ENCODE data around the gene LUZP4.
"Not testable (repeated sequence)": the region's sequence is repeated elsewhere in the genome, so short reads cannot be mapped to it uniquely, and the experiment has no call there.

Gene LUZP4, protein sequence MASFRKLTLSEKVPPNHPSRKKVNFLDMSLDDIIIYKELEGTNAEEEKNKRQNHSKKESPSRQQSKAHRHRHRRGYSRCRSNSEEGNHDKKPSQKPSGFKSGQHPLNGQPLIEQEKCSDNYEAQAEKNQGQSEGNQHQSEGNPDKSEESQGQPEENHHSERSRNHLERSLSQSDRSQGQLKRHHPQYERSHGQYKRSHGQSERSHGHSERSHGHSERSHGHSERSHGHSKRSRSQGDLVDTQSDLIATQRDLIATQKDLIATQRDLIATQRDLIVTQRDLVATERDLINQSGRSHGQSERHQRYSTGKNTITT

DNA sequence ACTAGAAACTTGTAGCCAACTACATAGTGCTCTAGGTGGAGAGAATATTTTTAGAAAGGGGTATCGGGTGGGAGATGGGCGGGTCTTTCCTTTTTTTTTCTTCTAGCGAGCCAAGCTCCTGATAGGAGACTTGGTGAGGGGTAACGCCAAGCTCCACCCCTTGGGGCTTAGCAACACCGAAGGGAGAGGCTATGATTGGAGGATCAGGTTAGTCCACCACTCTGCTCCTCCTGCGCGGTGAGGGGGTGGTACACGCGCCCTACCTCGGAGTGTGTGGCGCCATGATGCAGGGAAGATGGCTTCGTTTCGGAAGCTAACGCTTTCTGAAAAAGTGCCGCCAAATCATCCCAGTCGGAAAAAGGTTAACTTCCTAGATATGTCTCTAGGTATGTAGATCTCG, at the start of gene LUZP4:
Gene LUZP4, plus strand, starts transcription at position 251 of the 400 bp plus-strand sequence. Its CDS starts 45 bp downstream, at position 296.
- no peak for DNase-seq (ENCODE audit: low read depth)

DNA sequence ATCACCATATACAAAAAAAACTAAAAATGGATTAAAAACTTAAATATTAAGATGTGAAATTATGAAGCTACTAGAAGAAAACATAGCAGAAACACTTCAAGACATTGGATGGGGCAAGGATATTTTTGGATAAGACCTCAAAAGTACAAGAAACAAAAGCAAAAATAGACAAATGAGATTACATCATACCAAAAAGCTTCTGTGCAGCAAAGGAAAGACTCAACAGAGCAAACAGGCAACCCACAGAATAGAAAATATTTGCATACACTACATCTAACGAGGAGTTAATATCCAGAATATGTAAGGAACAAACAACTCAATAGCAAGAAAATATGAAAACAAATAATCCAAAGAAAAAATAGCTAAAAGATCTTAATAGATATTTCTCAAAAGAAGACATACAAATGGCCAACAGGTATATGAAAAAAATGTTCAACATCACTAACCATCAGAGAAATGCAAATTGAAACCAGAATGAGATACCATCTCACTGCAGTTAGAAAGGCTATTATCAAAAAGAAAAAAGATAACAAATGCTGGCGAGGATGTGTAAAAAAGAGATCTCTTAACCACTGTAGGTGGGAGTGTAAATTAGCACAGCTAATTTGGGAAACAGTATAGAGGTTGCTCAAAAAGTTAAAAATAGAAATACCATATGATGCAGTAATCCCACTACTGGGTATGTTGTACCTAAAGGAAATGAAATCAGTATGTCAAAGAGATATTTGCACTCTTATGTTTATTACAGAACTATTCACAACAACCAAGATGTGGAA, 37.9 kb upstream of the LUZP4 start:
- DNase-seq (ENCODE audit: low read depth) = no peak

DNA sequence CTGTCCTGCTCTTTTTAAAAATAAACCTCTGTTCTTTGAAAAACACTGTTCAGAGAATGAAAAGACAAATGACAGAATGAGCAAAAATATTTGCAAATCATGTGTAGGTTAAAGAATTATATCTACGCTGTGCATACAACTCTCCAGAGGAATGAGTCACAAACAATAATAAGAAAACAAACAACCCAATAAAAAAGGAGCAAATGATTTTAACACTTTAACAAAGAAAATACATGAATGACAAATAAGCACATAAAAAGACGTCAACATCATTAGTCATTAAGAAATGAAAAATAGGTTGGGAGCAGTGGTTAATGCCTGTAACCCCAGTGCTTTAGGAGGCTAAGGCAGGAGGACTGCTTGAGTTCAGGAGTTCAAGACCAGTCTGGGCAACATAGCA, 34.5 kb upstream of the LUZP4 start:
- DNase-seq (ENCODE audit: low read depth) = no peak

DNA sequence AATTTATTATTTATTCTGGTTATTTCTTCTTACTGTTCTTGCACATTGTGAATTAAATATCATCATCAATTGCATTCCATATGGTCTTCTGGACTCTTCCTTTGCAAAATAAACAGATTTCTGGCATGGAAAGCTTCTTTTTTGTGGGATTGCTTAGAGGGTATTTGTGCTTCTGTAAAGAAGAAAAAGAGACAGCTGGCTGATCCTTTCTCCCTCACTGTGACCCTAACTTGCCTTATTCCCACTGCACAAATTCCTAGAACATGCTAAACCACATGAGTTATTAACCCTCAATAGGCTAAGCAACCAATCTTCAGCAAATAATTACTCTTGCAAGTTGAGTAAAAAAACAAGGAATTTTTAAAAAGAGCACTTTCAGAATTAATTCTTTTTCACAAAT, 31.8 kb upstream of the LUZP4 start:
- DNase-seq (ENCODE audit: low read depth) = no peak

DNA sequence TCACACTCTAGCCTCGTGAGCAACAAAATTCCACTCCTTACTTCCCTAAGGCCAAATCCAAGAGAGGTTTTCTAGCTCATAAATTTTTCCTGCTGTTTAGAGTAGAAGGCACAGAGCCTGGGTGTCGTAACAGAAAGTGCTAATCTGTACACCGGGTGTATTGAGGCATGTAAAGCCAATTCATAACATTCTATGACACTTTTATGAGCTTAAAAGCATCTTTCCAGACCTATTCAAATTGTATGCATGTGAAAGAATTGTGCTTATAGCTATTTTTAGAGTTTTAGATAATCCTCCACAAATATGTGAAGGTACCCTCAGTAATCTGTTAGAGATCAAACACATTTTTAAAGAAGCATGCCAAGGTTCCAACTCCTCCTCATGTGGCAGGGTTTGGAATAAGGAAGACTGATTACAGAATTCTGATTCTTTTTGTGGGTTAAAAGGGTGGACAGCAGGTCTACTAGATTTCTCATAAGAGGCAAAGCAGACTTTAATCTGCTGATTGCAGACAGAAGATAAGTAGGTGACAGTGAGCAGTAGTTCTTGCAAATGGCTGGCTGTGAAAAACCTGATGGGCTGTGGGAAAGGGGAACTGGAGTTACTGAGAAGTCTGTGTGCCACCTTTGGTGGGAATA, 30.2 kb upstream of the LUZP4 start:
- DNase-seq (ENCODE audit: low read depth) = no peak

DNA sequence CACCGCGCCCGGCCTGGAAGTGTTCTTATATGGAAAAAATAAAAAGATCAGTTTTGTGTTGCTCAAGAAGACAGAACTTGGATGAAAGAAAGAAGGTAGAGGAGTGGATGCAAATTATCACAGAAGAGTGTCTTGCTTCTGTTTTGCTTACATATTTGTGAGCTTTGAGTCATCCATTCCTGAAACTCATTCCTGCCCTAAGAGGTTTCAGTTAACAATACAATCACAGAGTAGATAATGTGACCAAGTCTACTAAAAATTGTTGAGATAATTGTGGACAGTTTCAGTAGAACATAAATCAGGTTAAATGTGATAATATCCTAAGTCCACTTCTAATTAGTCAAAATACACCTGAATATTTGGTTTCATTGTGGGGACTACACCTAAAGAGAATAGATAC, 29.2 kb upstream of the LUZP4 start:
- no peak for DNase-seq (ENCODE audit: low read depth)

DNA sequence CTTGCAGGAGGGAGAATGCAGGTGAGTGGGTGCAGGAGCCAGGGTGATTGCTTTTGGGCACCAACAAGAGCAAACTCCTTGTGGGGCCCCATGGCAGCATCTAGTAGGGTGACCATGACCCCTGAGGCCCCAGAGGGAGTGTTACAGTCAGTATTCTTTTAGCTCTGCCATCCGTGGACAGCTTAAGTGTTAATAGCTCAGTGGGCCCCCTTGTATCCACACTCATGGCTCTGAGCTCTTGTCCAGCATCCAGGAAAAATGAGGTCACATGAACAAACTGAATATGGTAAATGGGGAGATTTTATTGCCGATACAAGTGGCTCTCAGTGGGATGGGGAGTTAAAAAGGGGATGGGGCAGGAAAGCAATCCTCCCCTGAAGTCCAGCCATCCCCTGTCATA, 28.4 kb upstream of the LUZP4 start:
- no peak for DNase-seq (ENCODE audit: low read depth)

DNA sequence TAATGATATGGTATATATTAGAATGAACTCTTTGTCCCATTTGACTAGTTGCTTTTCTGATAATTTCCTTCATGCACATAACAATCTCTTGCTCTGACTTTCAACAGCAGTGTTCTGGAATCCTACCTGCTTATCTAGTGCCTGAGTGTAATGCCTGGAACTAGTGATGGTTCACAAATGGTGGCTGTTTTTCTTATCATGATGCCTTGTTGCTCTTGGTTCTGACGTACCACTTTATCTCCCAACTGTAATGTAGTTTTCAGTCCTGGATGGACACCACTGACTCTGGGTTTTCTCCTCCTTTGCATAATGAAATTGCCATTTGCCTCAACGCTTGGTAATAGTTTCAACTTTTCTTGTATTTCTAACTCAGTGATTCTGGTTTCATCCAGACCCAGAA, 25.5 kb upstream of the LUZP4 start:
- no peak for DNase-seq (ENCODE audit: low read depth)

DNA sequence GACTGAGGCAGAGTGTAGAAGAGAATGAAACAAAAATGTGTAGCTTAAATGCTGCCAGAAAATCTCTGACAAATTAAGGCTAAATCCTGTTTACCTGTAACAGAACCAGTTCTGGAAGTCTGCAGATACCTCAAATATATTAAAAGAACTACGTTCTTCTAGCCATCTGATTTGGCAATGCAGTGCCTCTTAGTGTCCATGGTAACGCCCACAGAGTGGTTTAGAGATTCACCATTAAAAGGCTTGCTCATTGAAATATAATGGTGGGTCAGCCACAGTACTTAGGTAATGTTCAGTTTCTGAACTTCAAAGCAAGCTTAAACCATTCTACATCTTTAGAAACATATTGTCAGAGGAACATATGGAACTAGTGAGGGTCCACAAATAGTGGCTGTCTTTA, 23.2 kb upstream of the LUZP4 start:
- no peak for DNase-seq (ENCODE audit: low read depth)

DNA sequence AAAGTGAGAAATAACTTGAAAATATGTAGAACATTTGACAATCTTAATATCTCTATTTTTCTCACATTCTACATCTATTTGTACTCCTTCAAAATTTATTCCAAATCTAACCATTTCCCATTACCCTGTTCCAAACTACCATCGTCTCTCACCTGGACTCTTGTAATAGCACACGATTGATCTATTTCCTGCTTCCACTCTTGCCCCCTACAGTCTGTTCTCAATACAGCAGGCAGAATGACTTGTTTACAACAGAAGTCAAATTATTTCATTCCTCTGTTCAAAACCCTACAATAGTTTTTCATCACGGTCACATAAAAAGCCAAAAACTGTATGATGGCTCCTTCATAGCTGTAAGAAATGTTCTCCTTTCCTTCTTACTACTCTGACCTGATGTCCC, 21.1 kb upstream of the LUZP4 start:
- no peak for DNase-seq (ENCODE audit: low read depth)

DNA sequence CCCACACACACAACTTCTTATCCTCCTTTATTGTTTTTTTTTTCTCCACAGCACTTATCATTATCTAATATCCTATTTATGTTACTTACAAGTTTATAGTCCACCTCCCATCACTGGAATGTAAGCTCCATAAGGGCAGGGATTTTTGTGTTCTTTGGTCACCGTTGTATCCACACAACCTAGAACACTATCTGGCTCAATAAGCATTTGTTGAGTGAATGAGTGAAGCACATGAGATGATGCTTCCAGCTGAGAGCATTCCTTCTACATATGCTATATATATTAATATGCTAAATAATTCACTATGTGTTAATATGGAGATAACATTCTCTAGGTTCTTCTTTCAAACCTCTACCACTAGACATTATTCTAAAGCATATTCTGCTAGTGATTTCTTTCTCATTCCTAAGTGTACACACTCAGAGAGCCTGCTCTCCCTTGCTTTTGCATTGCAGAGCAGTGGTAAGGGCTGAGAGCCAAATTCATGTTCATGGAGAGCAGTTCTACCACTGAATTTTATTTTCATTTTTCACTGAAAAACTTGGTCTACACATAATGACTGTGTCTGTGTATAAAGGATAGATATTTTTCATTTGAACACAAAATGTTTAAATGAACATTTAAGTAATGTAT, 20.3 kb upstream of the LUZP4 start:
- no peak for DNase-seq (ENCODE audit: low read depth)

DNA sequence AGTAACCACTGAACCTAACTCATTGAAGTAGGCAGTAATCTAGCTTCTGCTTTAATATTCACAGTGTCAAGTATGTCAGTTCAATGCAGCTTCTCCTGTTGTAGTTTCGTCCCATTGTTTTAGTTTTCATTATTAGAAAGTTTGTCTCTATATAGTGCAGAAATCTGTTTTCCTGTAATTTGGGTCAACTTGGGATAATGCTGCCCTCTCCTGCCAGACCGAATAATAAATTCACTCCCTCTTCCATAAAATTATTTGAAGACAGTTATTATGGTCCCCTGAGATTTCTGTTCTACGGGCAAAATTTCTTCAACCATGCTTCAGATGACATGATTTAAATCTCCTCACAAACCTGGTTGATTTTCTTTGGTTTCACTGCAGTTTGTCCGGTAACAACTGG, 4.6 kb upstream of the LUZP4 start:
- DNase-seq (ENCODE audit: low read depth) = no peak

DNA sequence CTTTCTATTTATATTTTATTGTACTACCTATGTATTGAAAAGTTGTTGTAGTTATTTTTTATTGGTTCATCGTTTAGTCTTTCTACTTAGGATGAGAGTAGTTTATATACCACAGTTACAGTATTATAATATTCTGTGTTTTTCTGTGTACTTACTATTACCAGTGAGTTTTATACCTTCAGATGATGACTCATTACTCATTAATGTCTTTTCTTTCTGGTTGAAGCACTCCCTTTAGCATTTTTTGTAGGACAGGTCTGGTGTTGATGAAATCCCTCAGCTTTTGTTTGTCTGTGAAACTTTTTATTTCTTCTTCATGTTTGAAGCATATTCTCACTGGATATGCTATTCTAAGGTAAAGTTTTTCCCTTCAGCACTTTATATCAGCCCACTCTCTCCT, 7.7 kb downstream of the LUZP4 start:
- no peak for DNase-seq (ENCODE audit: low read depth)

DNA sequence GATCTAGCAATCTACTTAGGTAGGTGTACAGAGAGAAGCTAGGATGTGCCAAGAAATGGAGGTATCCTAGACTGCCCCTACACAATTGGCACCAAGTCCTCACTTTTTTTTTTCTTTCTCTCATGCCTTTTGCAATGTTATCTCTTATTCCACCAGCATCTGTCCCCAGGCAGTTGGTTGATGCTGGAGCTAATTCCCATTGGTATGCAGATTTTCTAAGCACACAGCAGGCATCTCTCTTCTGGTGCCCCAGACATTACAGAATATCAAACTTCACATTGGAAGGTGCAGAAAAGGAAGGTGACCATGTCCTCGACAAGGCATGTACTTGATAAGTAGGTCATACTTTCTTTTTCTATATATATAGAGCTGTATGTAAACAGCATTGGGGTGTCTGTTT, 21.6 kb downstream of the LUZP4 start:
- no peak for DNase-seq (ENCODE audit: low read depth)

DNA sequence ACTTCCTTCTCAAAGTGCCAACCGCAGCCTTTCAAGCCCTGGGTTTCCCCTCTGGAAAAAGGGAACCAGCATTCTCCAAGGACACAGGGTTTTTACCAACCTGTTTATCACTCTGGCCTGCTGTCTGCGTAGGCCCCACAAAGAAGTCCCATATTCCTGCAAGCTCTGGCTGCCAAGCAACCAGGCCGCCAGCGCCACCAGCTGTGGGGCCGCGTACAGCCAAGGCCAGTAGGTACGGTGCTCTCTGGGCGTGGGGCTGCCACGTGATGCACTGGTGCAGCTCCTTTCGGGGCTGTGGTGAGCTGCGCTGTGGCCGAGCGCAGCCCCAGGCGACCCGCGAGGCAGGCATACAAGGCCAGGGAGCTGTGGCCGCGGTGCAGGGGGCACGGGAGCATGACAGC, 22.1 kb downstream of the LUZP4 start:
- no peak for DNase-seq (ENCODE audit: low read depth)

DNA sequence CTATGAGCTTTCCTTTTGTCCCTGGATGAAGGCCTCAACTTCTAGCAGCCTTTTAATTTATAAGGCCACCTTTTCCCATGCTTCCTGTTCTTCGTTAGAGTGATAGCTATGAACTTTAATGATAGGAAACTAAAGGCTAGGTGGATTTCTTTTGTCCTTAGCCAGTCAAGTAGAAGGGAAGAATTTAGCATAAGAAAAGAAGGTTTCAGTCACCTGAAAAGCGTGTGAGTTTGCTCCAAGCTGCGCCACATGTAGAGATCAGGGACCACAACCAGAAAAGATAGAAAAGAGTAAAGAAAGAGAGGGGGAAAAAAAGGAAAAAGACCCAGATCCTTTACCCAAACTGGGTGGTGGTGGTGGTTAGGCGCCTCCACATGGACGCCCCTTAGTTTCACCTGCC, 28.6 kb downstream of the LUZP4 start:
- no peak for DNase-seq (ENCODE audit: low read depth)

DNA sequence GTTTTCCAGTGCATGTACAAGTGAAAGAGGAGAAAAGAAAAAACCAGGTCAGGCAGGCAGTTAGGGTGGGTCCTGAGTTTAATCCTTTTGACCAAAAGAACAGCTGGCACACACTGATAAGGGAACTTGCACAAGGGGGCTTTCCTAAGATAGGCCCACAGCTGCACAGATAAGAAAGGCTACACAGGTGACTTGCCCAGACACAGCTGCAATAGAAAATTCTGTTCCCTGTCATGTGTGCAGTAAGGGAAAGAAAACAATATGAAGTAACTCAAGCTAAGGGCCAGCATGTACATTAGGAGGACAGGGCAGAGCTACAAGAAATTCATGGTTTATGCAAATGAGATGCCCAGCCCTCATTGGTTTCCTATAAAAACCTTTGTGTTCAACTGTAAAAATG, 32.9 kb downstream of the LUZP4 start:
- DNase-seq (ENCODE audit: low read depth) = no peak

DNA sequence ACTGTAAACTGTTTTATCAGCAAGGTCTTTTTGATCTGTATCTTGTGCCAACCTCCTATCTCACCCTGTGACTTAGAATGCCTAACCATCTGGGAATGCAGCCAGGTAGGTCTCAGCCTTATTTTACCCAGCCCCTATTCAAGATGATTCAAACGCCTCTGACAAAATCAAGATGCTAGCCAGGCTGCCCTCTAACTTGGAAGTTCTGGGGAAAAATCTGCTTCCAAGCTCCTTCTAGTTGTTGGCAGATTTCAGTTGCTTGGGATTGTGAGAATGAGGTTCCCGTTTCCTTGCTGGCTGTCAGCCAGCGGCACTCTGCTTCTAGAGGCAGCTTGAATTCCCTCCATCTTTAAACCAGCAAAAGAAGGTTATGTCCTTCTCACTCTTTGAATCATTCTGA, 34.7 kb downstream of the LUZP4 start:
- no peak for DNase-seq (ENCODE audit: low read depth)

DNA sequence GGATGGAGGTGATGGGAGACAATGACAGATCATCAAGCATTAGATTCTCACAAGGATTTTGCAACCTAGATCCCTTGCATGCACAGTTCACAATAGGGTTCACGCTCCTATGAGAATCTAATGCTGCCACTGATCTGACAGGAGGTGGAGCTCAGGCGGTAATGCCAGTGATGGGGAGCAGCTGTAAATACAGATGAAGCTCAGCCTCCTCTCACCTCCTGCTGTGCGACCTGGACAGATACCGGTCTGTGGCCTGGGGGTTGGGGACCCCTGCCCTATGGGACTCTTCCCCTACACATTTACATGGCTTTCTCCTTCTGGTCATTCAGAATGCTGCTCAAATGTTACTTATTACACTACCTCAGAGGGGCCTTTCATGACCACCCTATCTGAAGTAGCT, 39.8 kb downstream of the LUZP4 start:
- not testable (repeated sequence) for DNase-seq (ENCODE audit: low read depth)

DNA sequence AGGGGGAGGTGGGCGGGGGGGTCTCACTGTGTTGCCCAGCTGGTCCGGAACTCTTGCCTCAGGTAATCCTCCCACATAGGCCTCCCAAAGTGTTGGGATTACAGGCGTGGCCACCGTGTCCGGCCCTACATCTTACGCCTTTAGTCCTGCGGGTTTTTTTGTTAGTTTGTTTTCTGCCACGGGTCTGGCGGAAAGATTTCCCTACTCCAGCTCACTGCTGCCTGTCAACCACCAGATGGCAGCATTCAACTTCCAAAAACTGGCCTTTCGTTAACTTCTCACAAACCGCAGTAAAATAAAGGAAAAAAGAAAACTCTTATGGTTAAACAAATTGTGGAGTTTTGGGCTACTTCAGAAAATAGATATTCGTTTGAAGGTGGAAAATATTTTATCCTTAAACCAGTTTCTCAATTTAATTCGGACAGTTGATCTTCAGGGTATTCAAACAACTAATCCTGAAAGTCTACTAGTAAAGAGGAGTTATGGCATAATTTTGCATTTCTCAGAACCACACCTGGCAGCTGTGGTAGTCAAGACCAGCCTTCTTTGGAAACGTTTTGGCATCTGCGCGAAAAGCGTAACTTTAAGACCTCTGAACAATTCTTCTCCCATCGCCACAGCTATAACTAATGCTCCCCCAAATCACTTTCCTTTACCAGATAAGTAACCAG, 41.1 kb downstream of the LUZP4 start:
- DNase-seq (ENCODE audit: low read depth) = no peak

DNA sequence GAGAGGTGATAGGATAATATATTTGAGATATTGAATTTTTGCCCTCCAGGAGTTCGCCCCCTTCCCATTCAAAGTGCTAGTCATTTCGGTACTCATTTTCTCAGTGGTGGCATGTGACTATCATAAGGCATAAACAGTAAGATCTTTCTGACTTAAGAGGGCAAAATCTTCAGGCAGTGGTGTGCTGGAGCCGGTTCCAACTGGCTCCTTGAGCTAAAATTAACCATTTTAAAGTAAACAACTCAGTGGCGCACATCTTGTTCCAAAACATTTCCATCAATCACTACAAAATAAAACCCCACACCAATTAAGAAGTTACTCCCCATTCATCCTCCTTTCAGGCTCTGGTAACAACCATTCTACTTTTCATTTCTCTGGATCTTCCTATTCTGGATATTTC, 43.3 kb downstream of the LUZP4 start:
- no peak for DNase-seq (ENCODE audit: low read depth)

DNA sequence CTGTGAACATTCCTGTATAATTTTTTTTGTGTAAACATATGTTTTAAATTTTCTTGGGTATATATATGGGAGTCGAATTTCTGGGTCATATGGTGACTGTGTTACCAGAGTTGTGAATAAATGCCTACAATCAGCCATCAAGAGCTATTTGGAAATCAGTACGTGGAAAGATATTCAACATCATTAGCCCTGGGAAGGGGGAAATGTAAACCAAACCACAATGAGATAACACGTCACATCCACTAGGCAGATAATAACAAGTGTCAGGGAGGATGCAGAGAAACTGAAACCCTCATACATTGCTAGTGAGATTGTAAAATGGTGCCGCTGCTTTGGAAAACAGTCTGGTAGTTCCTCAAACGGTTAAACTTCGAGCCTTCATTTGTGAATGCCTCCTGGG, 43.9 kb downstream of the LUZP4 start:
- DNase-seq (ENCODE audit: low read depth) = no peak
